MM.1S (cell line): ENCODE results near the gene TUBA4A.

ENCODE experiments used
- DNase-seq: peaks from one replicate; pipeline ENCODE4 v3.0.0-alpha.2; 2015
- H2AFZ ChIP-seq: fragments of 300-600 bp; sonication (generic); 2 replicates; pipeline ENCODE4 v1.6.0; 2016; ENCODE audit warnings: antibody characterized with exemption, low read length
- H3F3A ChIP-seq: fragments of 300-600 bp; sonication (generic); 2 replicates; pipeline ENCODE4 v1.6.1; 2016; ENCODE audit warnings: mild to moderate bottlenecking, antibody characterized with exemption, low read length, moderate library complexity, mixed read lengths; ENCODE audit not compliant: insufficient read depth
- H3K27ac ChIP-seq: fragments of 300-600 bp; sonication (generic); 2 replicates; pipeline ENCODE4 v1.5.1; 2016; ENCODE audit warnings: mild to moderate bottlenecking, low read length
- H3K27me3 ChIP-seq: fragments of 300-600 bp; sonication (generic); replicated peaks from 2 replicates; pipeline ENCODE4 v1.6.0; 2016; ENCODE audit warnings: low read length; ENCODE audit not compliant: insufficient read depth
- H3K36me3 ChIP-seq: fragments of 300-600 bp; sonication (generic); replicated peaks from 2 replicates; pipeline ENCODE4 v1.6.1; 2016; ENCODE audit warnings: mild to moderate bottlenecking, low read length, mixed read lengths; ENCODE audit not compliant: insufficient read depth
- H3K4me1 ChIP-seq: fragments of 300-600 bp; sonication (generic); 2 replicates; pipeline ENCODE4 v1.6.1; 2016; ENCODE audit warnings: low read length, mixed read lengths
- H3K4me2 ChIP-seq: fragments of 300-600 bp; sonication (generic); 2 replicates; pipeline ENCODE4 v1.6.0; 2016; ENCODE audit warnings: low read depth, low read length
- H3K4me3 ChIP-seq: fragments of 300-600 bp; sonication (generic); 2 replicates; pipeline ENCODE4 v1.5.1; 2016; ENCODE audit warnings: low read length, mixed read lengths
- H3K79me2 ChIP-seq: fragments of 300-600 bp; sonication (generic); 2 replicates; pipeline ENCODE4 v1.6.1; 2016; ENCODE audit warnings: mixed run types, low read length, mixed read lengths
- H3K9ac ChIP-seq: fragments of 300-600 bp; sonication (generic); 2 replicates; pipeline ENCODE4 v1.6.1; 2016; ENCODE audit warnings: low read length, mixed read lengths
- H3K9me2 ChIP-seq: fragments of 300-600 bp; sonication (generic); replicated peaks from 2 replicates; pipeline ENCODE4 v1.6.1; 2016; ENCODE audit warnings: mild to moderate bottlenecking, low read length, mixed read lengths; ENCODE audit not compliant: insufficient read depth
- H3K9me3 ChIP-seq: fragments of 300-600 bp; sonication (generic); replicated peaks from 2 replicates; pipeline ENCODE4 v1.6.1; 2016; ENCODE audit warnings: mild to moderate bottlenecking, low read length, mixed read lengths; ENCODE audit not compliant: insufficient read depth
- H4K20me1 ChIP-seq: fragments of 300-600 bp; sonication (generic); 2 replicates; pipeline ENCODE4 v1.6.1; 2016; ENCODE audit warnings: mild to moderate bottlenecking, low read length, moderate library complexity, mixed read lengths; ENCODE audit not compliant: insufficient read depth
- CTCF ChIP-seq: fragments of 300-600 bp; sonication (generic); IDR thresholded peaks from 2 replicates; pipeline ENCODE4 v1.5.1; 2016; ENCODE audit warnings: antibody characterized with exemption, low read length, mixed read lengths
- EZH2 ChIP-seq: fragments of 300-600 bp; sonication (generic); optimal IDR thresholded peaks from 2 replicates; pipeline ENCODE3; 2017; ENCODE audit warnings: low read depth, mild to moderate bottlenecking, antibody characterized with exemption, low read length, mixed read lengths
- EZH2phosphoT487 ChIP-seq: fragments of 300-600 bp; sonication (generic); IDR thresholded peaks from 2 replicates; pipeline ENCODE4 v1.6.1; 2018; ENCODE audit warnings: antibody characterized with exemption, low read length

Gene TUBA4A

GRCh38 chr2:219234331-219234730, 19.4 kb downstream of the TUBA4A start:
- Histone ChIP-seq H3K79me2 (peaks cover 38% of the 10 kb centered on the region), H3K9ac (no peak overlapping the region), H3K4me2 (no peak overlapping the region), H3K27ac (no peak overlapping the region), H3K9me2 (no peaks in the 10 kb centered on the region), H3K36me3 (peaks cover 22% of the 10 kb centered on the region; the same call in 1 of the 2 replicates), H3K4me3 (no peak overlapping the region), H3K4me1 (no peaks in the 10 kb centered on the region), H3F3A (peaks cover 9% of the 10 kb centered on the region), H3K9me3 (no peaks in the 10 kb centered on the region), H2AFZ (no peak overlapping the region), H3K27me3 (no peaks in the 10 kb centered on the region), H4K20me1 (no peaks in the 10 kb centered on the region)
- no peak for DNase-seq
- TF ChIP-seq EZH2phosphoT487 (no peak), CTCF (no peak), EZH2 (no peak)

GRCh38 chr2:219230059-219230540, 23.6 kb downstream of the TUBA4A start:
- peak overlapping the region; percentile 90 for H3K9ac ChIP-seq
- H3K79me2 ChIP-seq, result peaks cover 64% of the 10 kb centered on the region
- no peaks in the 10 kb centered on the region for H3K27me3 ChIP-seq
- no peak for TF ChIP-seq CTCF
- TF ChIP-seq EZH2, result no peak
- no peak for TF ChIP-seq EZH2phosphoT487
- no peaks in the 10 kb centered on the region for H4K20me1 ChIP-seq
- DNase-seq, result peak; percentile 67
- peak overlapping the region; percentile 72 for H3K4me2 ChIP-seq
- no peaks in the 10 kb centered on the region for H3K9me3 ChIP-seq
- H3K4me1 ChIP-seq, result no peaks in the 10 kb centered on the region
- no peaks in the 10 kb centered on the region for H3K9me2 ChIP-seq
- peaks cover 9% of the 10 kb centered on the region; the same call in 1 of the 2 replicates for H3K36me3 ChIP-seq
- H3F3A ChIP-seq, result peaks cover 9% of the 10 kb centered on the region
- peak overlapping the region; percentile 43 for H2AFZ ChIP-seq
- H3K27ac ChIP-seq, result peak overlapping the region; percentile 91
- H3K4me3 ChIP-seq, result peak overlapping the region; percentile 90

- peak; percentile 99 for DNase-seq
- Histone ChIP-seq H3K4me1 (no peaks in the 10 kb centered on the region), H3K4me2 (peak within 1 kb of the TSS; percentile 96), H4K20me1 (no peaks in the 10 kb centered on the region), H3K9me2 (no peaks in the 10 kb centered on the region), H3F3A (peaks cover 9% of the 10 kb centered on the region), H3K36me3 (peaks cover 7% of the 10 kb centered on the region; the same call in 1 of the 2 replicates), H3K27ac (peak within 1 kb of the TSS; percentile 91), H2AFZ (peak within 1 kb of the TSS; percentile 58), H3K9ac (peak within 1 kb of the TSS; percentile 90), H3K4me3 (peak within 1 kb of the TSS; percentile 90), H3K27me3 (no peaks in the 10 kb centered on the region), H3K9me3 (no peaks in the 10 kb centered on the region), H3K79me2 (peaks cover 64% of the 10 kb centered on the region)
- no peak for TF ChIP-seq EZH2
- TF ChIP-seq CTCF, result no peak
- no peak for TF ChIP-seq EZH2phosphoT487
Observed at GRCh38 chr2:219229305-219230058, 24.2 kb downstream of the TUBA4A start, which contains the start of the genes ANKZF1 and ATG9A. Gene ANKZF1, plus strand, starts transcription at chr2:219229806. Its CDS starts 452 bp downstream, at chr2:219230258. Gene ATG9A, minus strand, starts transcription at chr2:219229636. Its CDS starts 1,612 bp downstream, at chr2:219228024.
